Hematopoietic multipotent progenitor cell treated with erythropoietin and hydrocortisone succinate and interleukin-3 and kit ligand, for 17 days (in vitro differentiated cells): ENCODE results near the gene ENTPD7.

ENCODE experiments used
- DNase-seq: peaks from one replicate; pipeline ENCODE4 v3.0.0-alpha.2; 2015; ENCODE audit warnings: low spot score

Gene ENTPD7

DNA sequence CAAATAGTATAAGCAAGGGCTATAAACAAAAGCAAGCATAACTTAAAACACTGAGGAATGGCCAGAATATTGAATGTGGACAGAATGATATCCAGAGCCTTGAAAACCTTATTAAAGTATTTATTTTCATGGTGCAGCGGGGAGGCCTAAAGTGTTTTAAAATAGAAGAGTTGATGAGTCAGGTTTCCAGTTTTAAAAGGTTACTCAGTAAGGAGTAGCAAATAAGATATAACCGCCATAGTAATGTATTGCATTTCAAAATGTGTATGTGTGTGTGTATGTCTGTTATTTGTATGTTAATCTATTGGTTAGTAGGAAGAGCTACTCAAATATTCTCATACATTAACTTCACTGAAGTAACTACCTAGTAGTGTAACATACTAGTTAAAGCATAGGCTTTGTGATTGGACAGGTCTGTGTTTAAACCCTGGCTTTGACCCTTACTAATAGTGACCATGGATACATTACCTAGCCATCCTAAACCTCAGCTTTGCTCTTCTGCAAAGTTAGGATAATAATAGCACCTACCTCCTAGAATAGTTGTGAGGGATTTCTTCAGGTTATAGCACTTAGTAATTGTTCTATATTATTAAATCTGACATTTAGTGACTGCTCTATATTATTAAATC lies 89.6 kb downstream of the ENTPD7 start:
- no peak for DNase-seq

DNA sequence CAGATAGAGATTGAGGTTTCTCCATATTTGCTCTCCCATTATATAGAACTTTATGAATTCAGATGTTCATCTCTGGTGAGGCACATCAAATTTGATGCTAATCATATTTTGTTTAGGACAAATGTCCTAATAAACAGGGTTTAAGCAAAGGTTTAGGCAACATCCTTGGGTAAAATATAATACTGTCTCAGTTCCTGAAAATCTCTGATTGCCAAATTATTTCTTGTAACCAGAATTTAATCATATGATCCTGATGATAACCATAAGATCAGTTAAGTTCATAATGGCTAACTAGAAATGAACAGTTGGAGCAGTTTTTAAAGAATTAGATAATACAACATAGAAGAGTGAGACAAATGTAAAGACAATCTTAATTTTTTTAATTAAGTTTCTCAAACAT lies 91.3 kb downstream of the ENTPD7 start:
- DNase-seq = no peak

DNA sequence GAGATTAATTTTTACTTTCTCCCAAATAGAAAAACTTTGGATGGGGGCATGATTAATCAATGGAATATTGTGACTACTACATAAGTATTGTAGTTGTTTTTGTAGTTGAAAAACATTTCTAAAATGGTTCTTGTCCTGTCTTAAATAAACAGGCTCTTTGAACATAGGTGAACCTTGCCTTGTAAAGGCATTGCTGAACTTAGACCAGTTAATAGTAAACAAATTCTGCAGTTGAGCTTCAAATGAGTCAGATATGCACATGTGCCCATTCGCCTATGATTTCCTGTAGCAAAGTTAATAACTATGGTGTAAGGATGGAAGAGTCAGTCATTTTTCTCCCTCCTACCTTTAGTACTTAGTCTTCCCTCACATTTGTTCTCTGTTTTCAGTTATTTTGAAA lies 95.4 kb downstream of the ENTPD7 start:
- no peak for DNase-seq
